ENCODE measurements around the gene TRAF5. TPM values are rescaled to one million over a fixed set of nuclear protein-coding genes. Genes with fewer than 3 reads are reported as not detected.

Gene TRAF5
- total RNA-seq, 1 donor from 2014 or later, result 47.6 TPM

DNA sequence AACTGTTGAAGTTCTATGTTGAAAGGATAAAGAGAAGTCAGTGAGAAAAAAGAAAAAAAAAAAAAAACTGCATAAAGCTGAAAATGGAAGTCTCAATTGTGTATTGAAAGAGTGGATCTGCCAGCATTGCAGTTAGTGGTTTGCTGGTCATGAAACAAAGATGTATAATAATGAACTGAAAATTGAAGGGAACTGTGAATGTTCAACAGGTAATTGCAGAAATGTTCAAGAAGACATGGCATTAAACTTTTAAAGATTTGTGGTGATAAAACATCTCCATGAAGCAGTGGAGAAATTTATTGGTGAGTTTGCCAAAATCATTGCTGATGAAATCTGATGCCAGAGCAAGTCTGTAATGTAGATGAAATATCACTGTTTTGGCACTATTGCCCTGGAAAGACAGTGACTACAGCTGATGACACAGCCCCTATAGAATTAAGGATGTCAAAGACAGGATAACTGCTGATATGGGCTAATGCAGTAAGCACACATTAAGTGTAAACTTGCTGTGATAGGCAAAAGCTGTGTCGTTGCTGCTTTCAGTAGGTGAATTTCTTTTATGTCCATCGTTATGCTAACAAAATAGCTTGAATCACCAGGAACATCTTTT lies 94.3 kb downstream of the TRAF5 start:
- H3K27me3 Mint-ChIP-seq (ENCODE audit: low read depth), result no peaks in the 10 kb centered on the region
- H3K9me3 Mint-ChIP-seq, result peaks cover 7% of the 10 kb centered on the region
- no peak for DNase-seq (ENCODE audit: low spot score in 2 of 2, unreplicated experiment in 2 of 2)
- TF ChIP-seq, protein P1, sequence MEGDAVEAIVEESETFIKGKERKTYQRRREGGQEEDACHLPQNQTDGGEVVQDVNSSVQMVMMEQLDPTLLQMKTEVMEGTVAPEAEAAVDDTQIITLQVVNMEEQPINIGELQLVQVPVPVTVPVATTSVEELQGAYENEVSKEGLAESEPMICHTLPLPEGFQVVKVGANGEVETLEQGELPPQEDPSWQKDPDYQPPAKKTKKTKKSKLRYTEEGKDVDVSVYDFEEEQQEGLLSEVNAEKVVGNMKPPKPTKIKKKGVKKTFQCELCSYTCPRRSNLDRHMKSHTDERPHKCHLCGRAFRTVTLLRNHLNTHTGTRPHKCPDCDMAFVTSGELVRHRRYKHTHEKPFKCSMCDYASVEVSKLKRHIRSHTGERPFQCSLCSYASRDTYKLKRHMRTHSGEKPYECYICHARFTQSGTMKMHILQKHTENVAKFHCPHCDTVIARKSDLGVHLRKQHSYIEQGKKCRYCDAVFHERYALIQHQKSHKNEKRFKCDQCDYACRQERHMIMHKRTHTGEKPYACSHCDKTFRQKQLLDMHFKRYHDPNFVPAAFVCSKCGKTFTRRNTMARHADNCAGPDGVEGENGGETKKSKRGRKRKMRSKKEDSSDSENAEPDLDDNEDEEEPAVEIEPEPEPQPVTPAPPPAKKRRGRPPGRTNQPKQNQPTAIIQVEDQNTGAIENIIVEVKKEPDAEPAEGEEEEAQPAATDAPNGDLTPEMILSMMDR (IDR thresholded peaks at IDR 0.05; ENCODE audit: unreplicated experiment), result no peak
- no peak overlapping the region for H3K4me3 Mint-ChIP-seq
- H3K4me1 Mint-ChIP-seq, result peaks cover 3% of the 10 kb centered on the region
- H3K36me3 Mint-ChIP-seq, result peaks cover 1% of the 10 kb centered on the region
- no peak overlapping the region for H3K27ac Mint-ChIP-seq

DNA sequence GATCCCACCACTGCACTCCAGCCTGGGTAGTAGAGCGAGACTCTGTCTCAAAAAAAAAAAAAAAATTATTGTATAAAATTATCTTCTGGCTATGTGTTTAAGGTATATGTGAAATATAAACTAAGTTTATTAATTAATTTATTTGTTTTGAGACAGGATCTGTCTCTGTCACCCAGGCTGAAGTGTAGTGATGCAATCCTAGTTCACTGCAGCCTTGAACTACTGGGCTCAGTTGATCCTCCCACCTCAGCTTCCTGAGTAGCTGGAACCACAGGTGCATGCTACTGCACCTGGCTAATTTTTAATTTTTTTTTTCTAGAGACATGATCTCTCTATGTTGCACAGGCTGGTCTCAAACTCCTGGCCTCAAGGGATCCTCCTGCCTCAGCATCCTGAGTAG lies 97.4 kb downstream of the TRAF5 start:
- TF ChIP-seq, protein P1 (IDR thresholded peaks at IDR 0.05; ENCODE audit: unreplicated experiment), result no peak
- no peak for DNase-seq (ENCODE audit: low spot score in 2 of 2, unreplicated experiment in 2 of 2)
- H3K4me1 Mint-ChIP-seq, result no peaks in the 10 kb centered on the region
- H3K36me3 Mint-ChIP-seq, result no peaks in the 10 kb centered on the region
- H3K27ac Mint-ChIP-seq, result no peak overlapping the region
- no peaks in the 10 kb centered on the region for H3K27me3 Mint-ChIP-seq (ENCODE audit: low read depth)
- no peak overlapping the region for H3K4me3 Mint-ChIP-seq
- no peaks in the 10 kb centered on the region for H3K9me3 Mint-ChIP-seq

Other genes with a start within 250 kb of the TRAF5 start
- gene KCNH1, start 192.7 kb upstream of the TRAF5 start, total RNA-seq, result 0.04 to 0.34 TPM (median 0.29 TPM) in 3 replicates
- gene RCOR3, start 67.5 kb upstream of the TRAF5 start, total RNA-seq, result 77.8 to 78.9 TPM (median 78.7 TPM) in 3 replicates
- 0.09 to 0.13 TPM (median 0.11 TPM) in 3 replicates for gene RD3, start 165.3 kb downstream of the TRAF5 start, total RNA-seq